Neural cell (in vitro differentiated cells): ENCODE results near the gene PPP4R2. TPM values are rescaled to one million over a fixed set of nuclear protein-coding genes. Genes with fewer than 3 reads are reported as not detected.

Experiments used
- H2AFZ ChIP-seq: fragments of 200-600, 300-800 bp; sonication (generic), shearing (Covaris generic); 2 replicates; pipeline ENCODE4 v1.6.0; 2014; ENCODE audit warnings: low read depth, mild to moderate bottlenecking, antibody characterized with exemption, low read length, moderate library complexity
- H3F3A ChIP-seq: fragments of 200-600 bp; shearing (Covaris generic); 2 replicates; pipeline ENCODE4 v1.6.1; 2016; ENCODE audit warnings: mild to moderate bottlenecking, moderate library complexity, mixed read lengths, antibody characterized with exemption, low read length; ENCODE audit not compliant: insufficient read depth, poor library complexity, severe bottlenecking
- H3K27ac ChIP-seq: fragments of 200-600, 300-800 bp; sonication (generic), shearing (Covaris generic); 2 replicates; pipeline ENCODE4 v1.5.1; 2014; ENCODE audit warnings: mild to moderate bottlenecking, low read length, moderate library complexity
- H3K27me3 ChIP-seq: fragments of 300-800, 200-600 bp; sonication (generic), shearing (Covaris generic); 2 replicates; pipeline ENCODE4 v1.6.0; 2014; ENCODE audit warnings: mild to moderate bottlenecking, low read depth, low read length, moderate library complexity; ENCODE audit not compliant: insufficient read depth
- H3K36me3 ChIP-seq: fragments of 300-800, 200-600 bp; sonication (generic), shearing (Covaris generic); 2 replicates; pipeline ENCODE4 v1.5.1; 2014; ENCODE audit warnings: mild to moderate bottlenecking, antibody characterized with exemption, low read length, moderate library complexity; ENCODE audit not compliant: insufficient read depth
- H3K4me2 ChIP-seq: fragments of 300-800, 200-600 bp; sonication (generic), shearing (Covaris generic); 2 replicates; pipeline ENCODE4 v1.6.0; 2014; ENCODE audit warnings: mild to moderate bottlenecking, low read length
- H3K4me3 ChIP-seq: fragments of 300-800, 200-600 bp; sonication (generic), shearing (Covaris generic); 2 replicates; pipeline ENCODE4 v1.5.1; 2014; ENCODE audit warnings: mild to moderate bottlenecking, low read length, moderate library complexity
- H3K79me2 ChIP-seq: fragments of 200-600 bp; shearing (Covaris generic); replicated peaks from 2 replicates; pipeline ENCODE4 v1.6.0; 2014; ENCODE audit warnings: mild to moderate bottlenecking, low read length, moderate library complexity; ENCODE audit not compliant: insufficient read depth
- H3K9ac ChIP-seq: fragments of 300-800, 200-600 bp; sonication (generic), shearing (Covaris generic); 2 replicates; pipeline ENCODE4 v1.6.1; 2016; ENCODE audit warnings: mild to moderate bottlenecking, low read length, mixed read lengths
- H3K9me2 ChIP-seq: fragments of 200-600 bp; shearing (Covaris generic); 2 replicates; pipeline ENCODE4 v1.6.1; 2016; ENCODE audit warnings: mild to moderate bottlenecking, low read length, mixed read lengths; ENCODE audit not compliant: insufficient read depth
- H3K9me3 ChIP-seq: fragments of 200-600, 300-800 bp; sonication (generic), shearing (Covaris generic); 2 replicates; pipeline ENCODE4 v1.6.1; 2016; ENCODE audit warnings: mild to moderate bottlenecking, mixed run types, low read length, moderate library complexity, mixed read lengths
- H4K20me1 ChIP-seq: fragments of 200-600 bp; shearing (Covaris generic); 2 replicates; pipeline ENCODE4 v1.6.1; 2016; ENCODE audit warnings: mild to moderate bottlenecking, mixed run types; ENCODE audit not compliant: insufficient read depth
- CTCF ChIP-seq: fragments of 450-650 bp; IDR thresholded peaks from 2 replicates; pipeline ENCODE4 v1.5.1; 2014; ENCODE audit warnings: antibody characterized with exemption, mild to moderate bottlenecking, moderate library complexity; ENCODE audit not compliant: poor library complexity, severe bottlenecking
- EP300 ChIP-seq: fragments of 450-650 bp; conservative IDR thresholded peaks from 2 replicates; pipeline ENCODE4 v1.6.1; 2014; ENCODE audit warnings: antibody characterized with exemption, mild to moderate bottlenecking, moderate library complexity; ENCODE audit not compliant: poor library complexity, severe bottlenecking
- EZH2 ChIP-seq: fragments of 200-600, 300-800 bp; shearing (Covaris generic), sonication (generic); IDR thresholded peaks from 2 replicates; pipeline ENCODE4 v1.6.1; 2014; ENCODE audit warnings: antibody characterized with exemption, low read length, borderline replicate concordance, mild to moderate bottlenecking; ENCODE audit not compliant: insufficient read depth, poor library complexity, severe bottlenecking
- MXI1 ChIP-seq: fragments of 450-650 bp; conservative IDR thresholded peaks from 2 replicates; pipeline ENCODE4 v1.6.1; 2014; ENCODE audit warnings: antibody characterized with exemption, mild to moderate bottlenecking; ENCODE audit not compliant: poor library complexity, severe bottlenecking
- POLR2AphosphoS5 ChIP-seq: IDR thresholded peaks from 2 replicates; pipeline ENCODE4 v1.6.1; 2012
- RAD21 ChIP-seq: fragments of 450-650 bp; conservative IDR thresholded peaks from 2 replicates; pipeline ENCODE4 v1.6.1; 2014; ENCODE audit warnings: antibody characterized with exemption, mild to moderate bottlenecking, moderate library complexity
- REST ChIP-seq: IDR thresholded peaks from 2 replicates; pipeline ENCODE4 v1.6.1; 2012; ENCODE audit warnings: borderline replicate concordance
- SMC3 ChIP-seq: fragments of 450-650 bp; conservative IDR thresholded peaks from 2 replicates; pipeline ENCODE4 v1.6.1; 2014; ENCODE audit warnings: antibody characterized with exemption, mild to moderate bottlenecking, moderate library complexity; ENCODE audit not compliant: poor library complexity
- TAF1 ChIP-seq: IDR thresholded peaks from 2 replicates; pipeline ENCODE4 v1.6.1; 2012; ENCODE audit warnings: low read depth
- polyA plus RNA-seq: library from polyadenylated mRNA; depleted of rRNA; stranded (reverse); fragments of >200 nt; gene quantifications from 2 replicates; pipeline ENCODE4 v1.2.3, GENCODE V29; 2014

PPP4R2 gene
- polyA plus RNA-seq, 1 donor from 2014 or later: 65.5 TPM

DNA sequence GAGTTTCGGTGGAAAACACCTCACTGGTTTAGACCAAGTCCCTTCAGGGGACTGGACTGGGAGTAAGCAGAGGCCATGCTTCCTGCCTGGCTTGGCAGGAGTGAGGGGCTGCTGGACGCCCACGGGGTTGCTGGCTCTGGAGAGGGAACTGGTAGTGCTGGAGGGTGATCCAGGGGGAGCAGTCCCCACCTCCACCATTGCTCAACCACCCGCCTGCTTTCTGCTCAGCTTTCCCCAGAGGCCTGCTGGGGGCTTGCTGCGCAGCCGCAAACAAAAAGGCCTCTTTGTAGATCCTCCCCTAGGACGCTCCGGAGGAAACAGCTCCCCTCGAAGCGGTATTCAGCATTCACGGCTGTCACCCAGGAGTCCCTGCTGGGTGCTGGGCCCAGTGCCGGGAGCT lies 98.3 kb downstream of the PPP4R2 start:
- Histone ChIP-seq H3K4me3 (no peak overlapping the region), H3K27ac (no peak overlapping the region), H3K9me3 (no peaks in the 10 kb centered on the region), H3K9me2 (no peaks in the 10 kb centered on the region), H3F3A (no peaks in the 10 kb centered on the region), H3K27me3 (no peaks in the 10 kb centered on the region), H2AFZ (no peak overlapping the region), H3K79me2 (no peaks in the 10 kb centered on the region), H3K9ac (no peak overlapping the region), H3K36me3 (no peaks in the 10 kb centered on the region), H4K20me1 (no peaks in the 10 kb centered on the region), H3K4me2 (no peak overlapping the region)
- TF ChIP-seq RAD21: no peak
- no peak for TF ChIP-seq EP300
- no peak for TF ChIP-seq TAF1
- no peak for TF ChIP-seq EZH2
- no peak for TF ChIP-seq SMC3

DNA sequence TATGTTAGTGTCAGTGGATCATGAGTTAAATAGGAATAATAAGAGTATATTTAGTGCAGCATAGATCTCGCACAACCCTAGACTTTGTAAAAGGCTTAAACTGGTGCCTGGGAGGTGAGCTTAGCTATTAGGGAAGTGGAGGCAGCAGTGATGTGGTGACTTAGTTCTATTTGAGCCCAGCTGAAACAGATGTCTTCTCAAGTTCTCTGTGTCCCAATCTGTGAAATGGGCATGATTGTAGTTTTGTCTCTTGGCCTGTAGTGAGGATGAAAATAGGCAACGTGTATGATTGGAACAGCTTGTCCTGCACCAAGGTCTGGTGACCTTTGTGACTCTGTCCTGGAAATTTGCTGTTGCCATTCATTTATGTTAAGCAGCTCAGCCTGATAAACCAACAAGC lies 99.6 kb downstream of the PPP4R2 start:
- H3K4me2 ChIP-seq: no peak overlapping the region
- H3K9me3 ChIP-seq: no peaks in the 10 kb centered on the region
- H3K36me3 ChIP-seq: no peaks in the 10 kb centered on the region
- no peaks in the 10 kb centered on the region for H3K9me2 ChIP-seq
- no peaks in the 10 kb centered on the region for H3F3A ChIP-seq
- TF ChIP-seq REST: no peak
- no peak for TF ChIP-seq EZH2
- TF ChIP-seq MXI1: no peak
- no peak for TF ChIP-seq CTCF
- TF ChIP-seq POLR2AphosphoS5: no peak
- no peak for TF ChIP-seq SMC3
- TF ChIP-seq TAF1: no peak
- no peak for TF ChIP-seq EP300
- H3K27me3 ChIP-seq: no peaks in the 10 kb centered on the region
- no peak overlapping the region for H3K9ac ChIP-seq
- no peak overlapping the region for H2AFZ ChIP-seq
- H3K27ac ChIP-seq: no peak overlapping the region
- H4K20me1 ChIP-seq: no peaks in the 10 kb centered on the region
- no peak overlapping the region for H3K4me3 ChIP-seq
- no peaks in the 10 kb centered on the region for H3K79me2 ChIP-seq

DNA sequence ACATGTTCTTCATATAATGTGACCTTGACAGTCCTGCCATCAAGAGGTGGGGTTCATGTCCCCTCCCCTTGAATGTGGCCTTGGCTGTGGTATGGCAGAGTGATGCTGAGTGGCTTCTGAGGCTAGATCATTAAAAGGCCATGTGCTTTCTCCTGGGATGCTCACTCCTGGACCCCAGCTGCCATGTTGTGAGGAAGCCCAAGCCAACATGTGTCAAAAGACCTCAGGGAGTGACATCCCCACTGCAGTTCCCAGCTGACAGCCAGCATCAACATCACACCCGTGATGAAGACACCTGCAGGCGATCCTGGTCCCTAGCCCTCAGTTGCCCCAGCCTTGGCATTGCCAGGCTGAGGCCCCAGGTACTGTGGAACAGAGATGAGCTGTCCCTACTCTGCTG lies 101.4 kb downstream of the PPP4R2 start:
- Histone ChIP-seq H3K9me2 (no peaks in the 10 kb centered on the region), H3K9ac (no peak overlapping the region), H4K20me1 (no peaks in the 10 kb centered on the region), H3K79me2 (no peaks in the 10 kb centered on the region), H2AFZ (no peak overlapping the region), H3K4me3 (no peak overlapping the region), H3F3A (no peaks in the 10 kb centered on the region), H3K4me2 (no peak overlapping the region), H3K27ac (no peak overlapping the region), H3K9me3 (no peaks in the 10 kb centered on the region), H3K27me3 (no peaks in the 10 kb centered on the region), H3K36me3 (no peaks in the 10 kb centered on the region)
- no peak for TF ChIP-seq TAF1
- TF ChIP-seq EZH2: no peak
- no peak for TF ChIP-seq EP300
- no peak for TF ChIP-seq RAD21
- TF ChIP-seq POLR2AphosphoS5: no peak
- no peak for TF ChIP-seq REST
- no peak for TF ChIP-seq SMC3
- TF ChIP-seq CTCF: no peak
- TF ChIP-seq MXI1: no peak
